Measurements from ENCODE around the gene SPAG7. TPM values are rescaled to one million over a fixed set of nuclear protein-coding genes. Genes with fewer than 3 reads are reported as not detected.

SPAG7 gene
- total and polyA plus RNA-seq, 2 of the 8 experiments (the other 6 are each of a cell fraction or from before 2014, with no cell fraction given): 74.2 to 81.9 TPM

DNA sequence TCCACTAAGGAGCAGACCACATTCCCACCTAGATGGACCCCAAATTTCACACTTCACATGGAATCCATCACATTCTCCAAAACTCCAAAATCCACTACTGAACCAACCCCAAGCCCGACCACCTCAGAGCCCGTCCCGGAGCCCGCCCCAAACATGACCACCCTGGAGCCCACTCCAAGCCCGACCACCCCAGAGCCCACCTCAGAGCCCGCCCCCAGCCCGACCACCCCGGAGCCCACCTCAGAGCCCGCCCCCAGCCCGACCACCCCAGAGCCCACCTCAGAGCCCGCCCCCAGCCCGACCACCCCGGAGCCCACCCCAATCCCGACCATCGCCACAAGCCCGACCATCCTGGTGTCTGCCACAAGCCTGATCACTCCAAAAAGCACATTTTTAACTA is 34.0 kb downstream of the SPAG7 start:
- Histone ChIP-seq H3K56ac (replicated peaks; ENCODE audit: insufficient read length, low read depth, low read length) (no peak overlapping the region), H3K18ac (ENCODE audit: extremely low read depth, low read length) (no peak overlapping the region), H3K4me2 (ENCODE audit: insufficient read depth in 1 of 2, low read depth in 2 of 2, low read length in 2 of 2) (no peak overlapping the region), H3K23ac (ENCODE audit: insufficient read length) (no peak overlapping the region), H3K4me3 (ENCODE audit: extremely low read depth in 1 of 4, insufficient read depth in 2 of 4, low read depth in 3 of 4, low read length in 4 of 4) (no peak overlapping the region), H2BK15ac (ENCODE audit: low read length) (no peak overlapping the region), H3K36me3 (ENCODE audit: control insufficient read depth in 2 of 4, insufficient read depth in 4 of 4, low read length in 3 of 4) (peaks cover 9 to 16% (median 13%) of the 10 kb centered on the region in 4 experiments), H2BK120ac (replicated peaks; ENCODE audit: low read depth, low read length) (no peak overlapping the region), H4K8ac (ENCODE audit: extremely low read depth, insufficient read depth, low read length) (no peak overlapping the region; the same call in 1 of the 2 replicates), H4K5ac (ENCODE audit: insufficient read length, low read depth, low read length) (no peak overlapping the region), H3K23me2 (ENCODE audit: low read depth, low read length) (0 out of 2 replicates have a peak, but pooled peaks cover 2% of the 10 kb centered on the region), H4K20me1 (replicated peaks in 1 of 2; ENCODE audit: control insufficient read depth in 1 of 2, insufficient read depth in 2 of 2, low read length in 2 of 2) (peaks cover 0 to 1% of the 10 kb centered on the region in 2 experiments), H2BK20ac (ENCODE audit: low read length) (no peak overlapping the region), H3K14ac (ENCODE audit: insufficient read length) (no peak overlapping the region), H4K91ac (replicated peaks; ENCODE audit: insufficient read length, low read length) (no peak overlapping the region), H2BK5ac (ENCODE audit: low read depth, low read length) (no peak overlapping the region), H3K27ac (ENCODE audit: low read depth, low read length) (no peak overlapping the region), H2AFZ (ENCODE audit: low read length) (no peak overlapping the region), H3K27me3 (replicated peaks in 1 of 4; ENCODE audit: control insufficient read depth in 3 of 4, extremely low read depth in 1 of 4, insufficient read depth in 3 of 4, low read length in 3 of 4) (no peaks in the 10 kb centered on the region), H3K79me1 (ENCODE audit: low read depth, low read length) (peaks cover 3% of the 10 kb centered on the region), H2BK12ac (ENCODE audit: low read depth, low read length) (no peak overlapping the region), H2AK5ac (ENCODE audit: low read depth, low read length) (no peak overlapping the region), H3K4me1 (replicated peaks in 1 of 4; ENCODE audit: control insufficient read depth in 3 of 4, insufficient read depth in 4 of 4, low read length in 3 of 4) (peaks cover 0 to 5% (median 3%) of the 10 kb centered on the region in 4 experiments; a peak in 6 of 7 replicates), H3K9me3 (ENCODE audit: insufficient read depth in 2 of 2, low read depth in 1 of 2, low read length in 1 of 2) (no peaks in the 10 kb centered on the region), H3K4ac (replicated peaks; ENCODE audit: insufficient read length, low read depth, low read length) (no peak overlapping the region), H3K79me2 (ENCODE audit: control insufficient read depth in 1 of 2, insufficient read depth in 2 of 2, low read length in 2 of 2) (peaks cover 0 to 6% of the 10 kb centered on the region in 2 experiments; a peak in 3 of 4 replicates), H3K9ac (replicated peaks in 1 of 4; ENCODE audit: extremely low read depth in 1 of 4, low read depth in 3 of 4, low read length in 3 of 4) (no peak overlapping the region)
- ChIA-PET CTCF (ENCODE audit: partially characterized antibody) (interaction anchor here (1.0 to 1.3 kb wide), 6 partner anchors 8 to 30 kb away, joined by 3 to 10 read pairs (median 4); no protein-coding TSS in a partner anchor), POLR2A (ENCODE audit: partially characterized antibody) (interaction anchor here (1.0 to 27.4 kb wide), 10 partner anchors 10 to 33 kb away, joined by 3 to 987 read pairs (median 10); partner anchors contain the start of genes C17orf107, CHRNE, ENO3 and PFN1)
- TF ChIP-seq EP300 (IDR thresholded peaks at IDR 0.05; ENCODE audit: borderline replicate concordance in 1 of 2, low read depth in 2 of 2, low read length in 2 of 2): no peak
- no peak for TF ChIP-seq EGR1 (IDR thresholded peaks at IDR 0.05; ENCODE audit: borderline replicate concordance, low read depth, low read length)
- no peak for TF ChIP-seq CREB1 (IDR thresholded peaks at IDR 0.05)
- TF ChIP-seq SUZ12 (IDR thresholded peaks at IDR 0.05; ENCODE audit: low read length): no peak
- no peak for TF ChIP-seq POU5F1 (IDR thresholded peaks at IDR 0.05; ENCODE audit: low read depth, low read length)
- TF ChIP-seq, protein P1, sequence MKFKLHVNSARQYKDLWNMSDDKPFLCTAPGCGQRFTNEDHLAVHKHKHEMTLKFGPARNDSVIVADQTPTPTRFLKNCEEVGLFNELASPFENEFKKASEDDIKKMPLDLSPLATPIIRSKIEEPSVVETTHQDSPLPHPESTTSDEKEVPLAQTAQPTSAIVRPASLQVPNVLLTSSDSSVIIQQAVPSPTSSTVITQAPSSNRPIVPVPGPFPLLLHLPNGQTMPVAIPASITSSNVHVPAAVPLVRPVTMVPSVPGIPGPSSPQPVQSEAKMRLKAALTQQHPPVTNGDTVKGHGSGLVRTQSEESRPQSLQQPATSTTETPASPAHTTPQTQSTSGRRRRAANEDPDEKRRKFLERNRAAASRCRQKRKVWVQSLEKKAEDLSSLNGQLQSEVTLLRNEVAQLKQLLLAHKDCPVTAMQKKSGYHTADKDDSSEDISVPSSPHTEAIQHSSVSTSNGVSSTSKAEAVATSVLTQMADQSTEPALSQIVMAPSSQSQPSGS (IDR thresholded peaks at IDR 0.05; ENCODE audit: low read length): no peak
- no peak for DNase-seq (ENCODE audit: low read depth in 1 of 2, low spot score in 2 of 2)
- whole genome bisulfite sequencing, 2 experiments (ENCODE audit: extremely low coverage in 1 of 2, insufficient coverage in 1 of 2, insufficient read length in 1 of 2, insufficient replicate concordance in 2 of 2, low coverage in 1 of 2, low lambda C conversion rate in 2 of 2, missing lambda C conversion rate in 1 of 2): 97% methylated on average over 5 of the region's 16 CpGs; no CpG with 5 or more reads in 1 of the 2 experiments
- no peak for FAIRE-seq
